HepG2 (cell line): Measurements from ENCODE around the gene GNPDA1. TPM values are rescaled to one million over a fixed set of nuclear protein-coding genes. Genes with fewer than 3 reads are reported as not detected.
"Not testable (repeated sequence)": the region's sequence is repeated elsewhere in the genome, so short reads cannot be mapped to it uniquely, and the experiment has no call there.

ENCODE experiments used
- ATAC-seq: fragments of 200-7000 bp; cut with Tn5 transposase; 3 replicates; pipeline ENCODE4 v1.9.1; 2020; ENCODE audit warnings: mild to moderate bottlenecking, moderate library complexity
- BruUV-seq: library from RNA; stranded (reverse); fragments of 400-500 nt; replicated peaks from 2 replicates; lab custom pipeline; 2021; lab: Mats Ljungman, UMichigan
- CTCF ChIA-PET: fragments of 300-600 bp; formaldehyde crosslinking; extraction: SDS; loops from one replicate; lab custom pipeline; 2021; ENCODE audit warnings: low total read pairs, inconsistent platforms, low intra/inter-chr PET ratio; lab: Yijun Ruan, JAX
- POLR2A ChIA-PET: fragments of 350-600 bp; sonication (Branson Sonifier 250); formaldehyde crosslinking; loops from one replicate; lab custom pipeline; 2020; ENCODE audit warnings: antibody characterized with exemption, inconsistent platforms; lab: Yijun Ruan, JAX
- DNase-seq: peaks from one replicate; pipeline ENCODE4 v3.0.0-alpha.2; 2015; ENCODE audit warnings: low spot score
- FAIRE-seq: peaks from 3 replicates; lab custom pipeline; 2011; peaks lifted over from hg19 to GRCh38; lab: Jason Lieb, UNC
- H2AFZ ChIP-seq: one replicate; pipeline ENCODE4 v1.6.1; 2011; ENCODE audit warnings: low read length, inconsistent platforms
- H3K27ac ChIP-seq: fragments of 300-600 bp; 3 replicates; pipeline ENCODE4 v1.8.0; 2011; ENCODE audit warnings: mixed run types, mild to moderate bottlenecking, mixed read lengths, low read length, inconsistent platforms; ENCODE audit not compliant: insufficient read depth; ENCODE audit errors: extremely low read length
- H3K27me3 ChIP-seq, 2 experiments: fragments of 200-600 bp in 1 of 2; 2 replicates in 1 of 2; 3 replicates in 1 of 2; pipeline versions ENCODE4 v1.6.0 to v1.8.0; 2011; ENCODE audit warnings: low read length in 2 of 2, mild to moderate bottlenecking in 2 of 2, moderate library complexity in 2 of 2, inconsistent platforms in 1 of 2; ENCODE audit not compliant: insufficient read depth in 2 of 2, control insufficient read depth in 1 of 2
- H3K36me3 ChIP-seq, 2 experiments: fragments of 200-600 bp in 1 of 2; replicated peaks in 1 of 2; 2 replicates in 1 of 2; 3 replicates in 1 of 2; pipeline versions ENCODE4 v1.5.1 to v1.8.0; 2011; ENCODE audit warnings: low read length in 2 of 2, inconsistent platforms in 1 of 2; ENCODE audit not compliant: insufficient read depth in 2 of 2, control insufficient read depth in 1 of 2
- H3K4me1 ChIP-seq: 2 replicates; pipeline ENCODE4 v1.5.1; 2012; ENCODE audit warnings: low read length, inconsistent platforms; ENCODE audit not compliant: insufficient read depth
- H3K4me2 ChIP-seq: 2 replicates; pipeline ENCODE4 v1.6.0; 2011; ENCODE audit warnings: low read depth, low read length, inconsistent platforms
- H3K4me3 ChIP-seq, 3 experiments: fragments of 200-600 bp in 1 of 3; sonication (generic), shearing (Covaris generic) in 1 of 3; replicated peaks in 1 of 3; 2 replicates each; pipeline ENCODE4 v1.5.1; 2011 to 2016; ENCODE audit warnings: low read length in 3 of 3, inconsistent platforms in 2 of 3, low read depth in 2 of 3, mild to moderate bottlenecking in 2 of 3, control low read depth in 1 of 3, mixed read lengths in 1 of 3; ENCODE audit not compliant: insufficient read depth in 1 of 3
- H3K79me2 ChIP-seq: one replicate; pipeline ENCODE4 v1.6.1; 2011; ENCODE audit warnings: low read length, inconsistent platforms; ENCODE audit not compliant: insufficient read depth
- H3K9ac ChIP-seq: 2 replicates; pipeline ENCODE4 v1.6.0; 2011; ENCODE audit warnings: mild to moderate bottlenecking, low read depth, low read length, inconsistent platforms; ENCODE audit not compliant: insufficient read depth
- H3K9me3 ChIP-seq: 2 replicates; pipeline ENCODE4 v1.5.1; 2012; ENCODE audit warnings: mild to moderate bottlenecking, low read length
- H4K20me1 ChIP-seq: 2 replicates; pipeline ENCODE4 v1.6.0; 2011; ENCODE audit warnings: inconsistent platforms, mild to moderate bottlenecking, low read length, moderate library complexity; ENCODE audit not compliant: insufficient read depth
- CC2D1A ChIP-seq: sonication (generic); formaldehyde crosslinking; IDR thresholded peaks from 2 replicates; pipeline ENCODE4 v1.8.1; 2023; ENCODE audit warnings: mild to moderate bottlenecking, missing genetic modification reagents
- EZH2 ChIP-seq: conservative IDR thresholded peaks from 2 replicates; pipeline ENCODE4 v1.6.1; 2012; ENCODE audit warnings: mild to moderate bottlenecking, low read depth, low read length, moderate library complexity
- REL ChIP-seq: sonication (generic); formaldehyde crosslinking; conservative IDR thresholded peaks from 2 replicates; pipeline ENCODE4 v1.8.0; 2022; ENCODE audit warnings: mild to moderate bottlenecking, missing genetic modification reagents, moderate library complexity
- ZNF205 ChIP-seq: IDR thresholded peaks from 2 replicates; pipeline ENCODE4 v1.6.1; 2018; ENCODE audit warnings: missing biosample characterization, missing genetic modification reagents
- ZNF614 ChIP-seq: IDR thresholded peaks from 2 replicates; pipeline ENCODE4 v1.6.1; 2018; ENCODE audit warnings: missing biosample characterization, missing genetic modification reagents, inconsistent platforms, borderline replicate concordance
- ZNF782 ChIP-seq: sonication (generic); formaldehyde crosslinking; IDR thresholded peaks from 2 replicates; pipeline ENCODE4 v1.4.0; 2020; ENCODE audit warnings: missing genetic modification reagents, mild to moderate bottlenecking, borderline replicate concordance
- ZUFSP ChIP-seq: sonication (generic); formaldehyde crosslinking; IDR thresholded peaks from 2 replicates; pipeline ENCODE4 v1.9.0; 2021; ENCODE audit warnings: missing genetic modification reagents, mild to moderate bottlenecking, borderline replicate concordance
- WGBS: methylation state at CpG from one replicate; pipeline ENCODE4 v1.1.6; 2017; ENCODE audit warnings: low lambda C conversion rate; 5-methylcytosine and 5-hydroxymethylcytosine counted together
- in situ Hi-C: cut with HindIII; loops from 2 replicates; pipeline ENCODE4 v1.10.0; 2017; ENCODE audit warnings: low pct_unique_long_range_greater_than_20kb; ENCODE audit not compliant: extremely low pct_ligation_motif_present
- intact Hi-C: fragments of 100-400 bp; cut with micrococcal nuclease; formaldehyde crosslinking; loops from one replicate; pipeline ENCODE4 v1.10.0; 2022; ENCODE audit not compliant: unreplicated experiment
- polyA plus RNA-seq, 8 experiments: library from polyadenylated mRNA; depleted of rRNA in 3 of 8; stranded (reverse) in 7 of 8; unstranded in 1 of 8; fragments of >200 nt; fragmentation: Illumina TruSeq in 4 of 8; extraction: Trizol in 4 of 8; gene quantifications; 2 replicates each; pipeline versions ENCODE4 v1.2.1 to v1.2.3, GENCODE V29; 2011 to 2016; ENCODE audit warnings: low read depth in 4 of 8, missing spikeins in 1 of 8, mixed read lengths in 1 of 8; ENCODE audit not compliant: insufficient read depth in 1 of 8
- total RNA-seq, 5 experiments: library from RNA; depleted of rRNA; stranded (reverse); fragments of >200 nt; fragmentation: Illumina TruSeq; extraction: Trizol; gene quantifications; 2 replicates each; pipeline ENCODE4 v1.2.3, GENCODE V29; 2016; ENCODE audit warnings: low read depth in 1 of 5

GNPDA1 gene
- total and polyA plus RNA-seq, 2 of the 13 experiments (the other 11 are each of a cell fraction or from before 2014, with no cell fraction given): 6.0 to 54.1 TPM

GRCh38 chr5:142036918-142037317 is 24.1 kb upstream of the GNPDA1 start:
- intact Hi-C loops (no loop called here), in situ Hi-C loops (no loop called here)
- H2AFZ ChIP-seq: no peak overlapping the region
- no peak overlapping the region for H3K27ac ChIP-seq
- H3K79me2 ChIP-seq: no peaks in the 10 kb centered on the region
- BruUV-seq: no TSS peak
- no peak for DNase-seq
- H3K4me1 ChIP-seq: peaks cover 14% of the 10 kb centered on the region; the same call in 1 of the 2 replicates
- CTCF ChIA-PET: no interaction called here
- no peak for ATAC-seq
- no peak overlapping the region for H3K4me2 ChIP-seq
- H3K36me3 ChIP-seq: no peaks in the 10 kb centered on the region
- no peaks in the 10 kb centered on the region for H3K9me3 ChIP-seq
- POLR2A ChIA-PET: no interaction called here
- FAIRE-seq: no peak
- H3K27me3 ChIP-seq: peaks cover 2 to 22% of the 10 kb centered on the region in 2 experiments; a peak in 2 of 5 replicates
- TF ChIP-seq ZNF614 (CRISPR knock-in tag): no peak
- no peak for TF ChIP-seq EZH2
- no peak for TF ChIP-seq ZUFSP (CRISPR knock-in tag)
- TF ChIP-seq REL: no peak
- no peak for TF ChIP-seq ZNF782 (CRISPR knock-in tag)
- TF ChIP-seq, all 625 proteins: peak for 0
- WGBS: 53% methylated on average over 12 of the region's 13 CpGs
- H3K9ac ChIP-seq: no peak overlapping the region
- H4K20me1 ChIP-seq: no peaks in the 10 kb centered on the region
- H3K4me3 ChIP-seq: no peak overlapping the region

- H3K36me3 ChIP-seq: no peaks in the 10 kb centered on the region
- no peak overlapping the region for H3K4me3 ChIP-seq
- intact Hi-C loops (no loop called here), in situ Hi-C loops (no loop called here)
- CTCF ChIA-PET: no interaction called here
- H4K20me1 ChIP-seq: no peaks in the 10 kb centered on the region
- H3K9ac ChIP-seq: no peak overlapping the region
- H2AFZ ChIP-seq: no peak overlapping the region
- H3K27ac ChIP-seq: no peak overlapping the region
- FAIRE-seq: no peak
- H3K4me1 ChIP-seq: 0 out of 2 replicates have a peak, but pooled peaks cover 7% of the 10 kb centered on the region
- no peak overlapping the region for H3K4me2 ChIP-seq
- no peak for ATAC-seq
- H3K79me2 ChIP-seq: no peaks in the 10 kb centered on the region
- no TSS peak for BruUV-seq
- H3K9me3 ChIP-seq: no peaks in the 10 kb centered on the region
- TF ChIP-seq CC2D1A (CRISPR knock-in tag) (no peak), ZNF205 (CRISPR knock-in tag) (no peak)
- TF ChIP-seq, all 625 proteins: peak for 0
- DNase-seq: no peak
- H3K27me3 ChIP-seq: peaks cover 2 to 37% of the 10 kb centered on the region in 2 experiments; a peak in 3 of 5 replicates
- POLR2A ChIA-PET: no interaction called here
Observed at GRCh38 chr5:142034994-142035393, 22.2 kb upstream of the GNPDA1 start.

- H3K4me2 ChIP-seq, intact Hi-C loops, H3K9ac ChIP-seq, H3K9me3 ChIP-seq, BruUV-seq, H3K79me2 ChIP-seq, H3K27ac ChIP-seq, FAIRE-seq, H3K4me1 ChIP-seq, H4K20me1 ChIP-seq, POLR2A ChIA-PET, in situ Hi-C loops, H3K4me3 ChIP-seq, DNase-seq, ATAC-seq, H3K36me3 ChIP-seq, H2AFZ ChIP-seq, CTCF ChIA-PET: not testable (repeated sequence)
- 69% methylated on average over 15 of the region's 15 CpGs for WGBS
- H3K27me3 ChIP-seq: peaks cover 2 to 37% of the 10 kb centered on the region in 2 experiments; a peak in 3 of 5 replicates
Observed at GRCh38 chr5:142033632-142034567, 21.1 kb upstream of the GNPDA1 start.
